AG10803 (cell line): ENCODE results near the gene RNF166.

Experiments used
- DNase-seq: peaks from one replicate; pipeline ENCODE4 v3.0.0; 2010; ENCODE audit warnings: low read depth
- H3K4me3 ChIP-seq: 2 replicates; pipeline ENCODE4 v1.5.1; 2011; ENCODE audit warnings: mild to moderate bottlenecking, low read length, control low read depth
- CTCF ChIP-seq: conservative IDR thresholded peaks from 2 replicates; pipeline ENCODE4 v1.5.1; 2011; ENCODE audit warnings: mild to moderate bottlenecking, low read length, control low read depth, inconsistent platforms

The RNF166 gene

GRCh38 chr16:88653101-88653500 is 53.1 kb downstream of the RNF166 start:
- TF ChIP-seq CTCF, result no peak
- DNase-seq, result no peak
- no peak overlapping the region for H3K4me3 ChIP-seq

- TF ChIP-seq CTCF, result no peak
- DNase-seq, result no peak
- H3K4me3 ChIP-seq, result no peak overlapping the region
Observed at GRCh38 chr16:88652762-88653063, 53.5 kb downstream of the RNF166 start.

GRCh38 chr16:88651989-88652761 is 54.0 kb downstream of the RNF166 start:
- DNase-seq, result no peak
- TF ChIP-seq CTCF, result no peak
- H3K4me3 ChIP-seq, result no peak overlapping the region

GRCh38 chr16:88651276-88651988 is 54.8 kb downstream of the RNF166 start:
- H3K4me3 ChIP-seq, result peak overlapping the region; percentile 80
- TF ChIP-seq CTCF, result no peak
- DNase-seq, result no peak

- DNase-seq, result peak; percentile 40
- no peak for TF ChIP-seq CTCF
- H3K4me3 ChIP-seq, result peak within 1 kb of the TSS; percentile 80
Observed at GRCh38 chr16:88650749-88651275, 55.4 kb downstream of the RNF166 start, which contains the start of gene CYBA. CYBA (minus strand) TSS chr16:88651053; CDS start chr16:88651013, 40 bp downstream.

GRCh38 chr16:88649924-88650748 is 56.1 kb downstream of the RNF166 start:
- peak; percentile 24 for DNase-seq
- peak overlapping the region; percentile 80 for H3K4me3 ChIP-seq
- no peak for TF ChIP-seq CTCF
